ENCODE measurements around the gene ZNF83. TPM values are rescaled to one million over a fixed set of nuclear protein-coding genes. Genes with fewer than 3 reads are reported as not detected.
A peak's percentile ranks its signal among the peaks of the same experiment; 100 is the strongest.
"Not testable (repeated sequence)": the region's sequence is repeated elsewhere in the genome, so short reads cannot be mapped to it uniquely, and the experiment has no call there.

ZNF83 gene
- total RNA-seq, 1 experiment from 2014 or later, result 27.1 TPM

GRCh38 chr19:52639996-52640395, 1.8 kb upstream of the ZNF83 start:
- no peak for DNase-seq (ENCODE audit: low read depth)

DNA sequence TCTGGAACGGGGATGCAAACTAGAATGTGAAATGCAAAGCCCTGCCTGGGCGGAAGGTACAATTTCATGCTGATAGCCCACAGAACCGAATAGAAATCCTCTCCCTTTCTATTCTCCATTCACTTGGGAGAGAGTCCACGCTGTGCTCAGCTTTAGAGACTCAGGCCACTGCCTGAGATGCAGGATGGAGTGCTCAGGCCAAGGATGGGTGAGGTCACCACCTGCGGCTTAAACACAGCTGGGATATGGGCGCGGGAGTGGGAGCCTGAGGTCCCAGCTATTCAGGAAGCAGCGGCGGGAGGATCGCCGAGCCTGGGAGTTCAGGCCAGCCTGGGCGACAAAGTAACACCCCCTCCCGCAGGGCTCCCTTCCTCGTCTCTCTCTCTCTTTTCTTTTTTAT, 446 bp upstream of the ZNF83 start:
- DNase-seq (ENCODE audit: low read depth), result peak; percentile 79

DNA sequence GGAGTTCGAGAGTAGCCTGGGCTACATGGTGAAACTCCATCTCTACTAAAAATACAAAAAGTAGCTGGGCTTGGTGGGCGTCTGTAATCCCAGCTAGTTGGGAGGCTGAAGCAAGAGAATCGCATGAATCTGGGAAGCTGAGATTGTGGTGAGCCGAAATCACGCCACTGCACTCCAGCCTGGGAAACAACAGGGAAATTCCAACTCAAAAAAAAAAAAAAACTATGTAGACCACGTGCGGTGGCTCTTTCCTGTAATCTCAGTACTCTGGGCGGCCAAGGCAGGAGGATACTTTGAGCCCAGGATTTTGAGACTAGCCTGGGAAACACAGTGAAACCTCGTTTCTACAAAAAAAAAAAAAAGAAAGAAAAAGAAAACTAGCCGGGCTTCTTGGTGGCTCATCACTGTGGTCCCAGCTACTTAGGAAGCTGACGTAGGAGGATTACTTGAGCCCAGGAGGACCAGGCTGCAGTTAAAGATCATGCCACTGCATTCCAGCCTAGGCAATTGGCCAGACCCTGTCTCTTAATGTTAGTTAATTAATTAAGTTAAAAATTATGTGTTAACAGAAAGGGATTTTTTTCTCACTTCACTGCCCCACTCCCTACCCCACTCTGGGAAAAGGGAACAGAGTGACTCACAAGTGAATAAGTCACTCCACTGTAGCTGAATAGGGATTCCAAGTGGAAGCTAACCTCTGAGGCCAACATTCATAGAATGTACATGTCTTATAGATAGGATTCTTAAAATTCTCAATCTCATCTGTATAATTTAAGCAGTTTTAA, 2.2 kb downstream of the ZNF83 start:
- no peak for DNase-seq (ENCODE audit: low read depth)

DNA sequence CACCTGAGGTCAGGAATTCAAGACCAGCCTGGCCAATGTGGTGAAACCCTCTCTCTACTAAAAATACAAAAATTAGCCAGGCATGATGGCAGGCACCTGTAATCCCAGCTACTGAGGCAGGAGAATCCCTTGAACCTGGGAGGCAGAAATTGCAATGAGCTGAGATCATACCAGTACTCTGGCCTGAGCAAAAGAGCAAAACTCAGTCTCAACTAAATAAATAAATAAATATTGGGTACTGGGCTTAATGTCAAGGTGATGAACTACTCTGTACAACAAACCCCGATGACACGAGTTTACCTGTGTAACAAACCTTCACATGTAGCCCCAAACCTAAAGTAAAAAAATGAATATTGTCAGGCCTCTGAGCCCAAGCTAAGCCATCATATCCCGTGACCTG, 10.7 kb downstream of the ZNF83 start:
- DNase-seq (ENCODE audit: low read depth), result not testable (repeated sequence)

- DNase-seq (ENCODE audit: low read depth), result no peak
Observed at GRCh38 chr19:52626915-52627314, 11.2 kb downstream of the ZNF83 start.

- DNase-seq (ENCODE audit: low read depth), result no peak
Observed at GRCh38 chr19:52622261-52622660, 15.9 kb downstream of the ZNF83 start.

DNA sequence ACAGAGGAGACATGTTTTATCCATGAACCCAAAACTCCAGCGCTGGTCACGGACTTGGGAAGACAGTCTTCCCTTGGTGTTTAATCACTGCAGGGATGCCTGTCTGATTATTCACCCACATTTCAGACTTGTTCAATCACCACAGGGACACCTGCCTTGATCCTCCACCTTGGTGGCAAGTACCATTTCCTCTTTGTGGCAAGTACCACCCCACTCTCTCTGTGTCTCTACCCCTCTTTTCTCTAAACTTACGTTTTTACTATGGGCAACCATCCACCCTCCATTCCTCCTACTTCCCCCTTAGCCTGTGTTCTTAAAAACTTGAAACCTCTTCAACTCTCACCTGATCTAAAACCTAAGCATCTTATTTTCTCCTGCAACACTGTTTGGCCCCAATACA, 16.8 kb downstream of the ZNF83 start:
- DNase-seq (ENCODE audit: low read depth), result no peak

- DNase-seq (ENCODE audit: low read depth), result no peak
Observed at GRCh38 chr19:52613299-52613906, 24.8 kb downstream of the ZNF83 start.

GRCh38 chr19:52603558-52604207, 34.5 kb downstream of the ZNF83 start:
- no peak for DNase-seq (ENCODE audit: low read depth)

- DNase-seq (ENCODE audit: low read depth), result peak; percentile 16
Observed at GRCh38 chr19:52602941-52603340, 35.2 kb downstream of the ZNF83 start.

GRCh38 chr19:52601974-52602366, 36.2 kb downstream of the ZNF83 start:
- not testable (repeated sequence) for DNase-seq (ENCODE audit: low read depth)

DNA sequence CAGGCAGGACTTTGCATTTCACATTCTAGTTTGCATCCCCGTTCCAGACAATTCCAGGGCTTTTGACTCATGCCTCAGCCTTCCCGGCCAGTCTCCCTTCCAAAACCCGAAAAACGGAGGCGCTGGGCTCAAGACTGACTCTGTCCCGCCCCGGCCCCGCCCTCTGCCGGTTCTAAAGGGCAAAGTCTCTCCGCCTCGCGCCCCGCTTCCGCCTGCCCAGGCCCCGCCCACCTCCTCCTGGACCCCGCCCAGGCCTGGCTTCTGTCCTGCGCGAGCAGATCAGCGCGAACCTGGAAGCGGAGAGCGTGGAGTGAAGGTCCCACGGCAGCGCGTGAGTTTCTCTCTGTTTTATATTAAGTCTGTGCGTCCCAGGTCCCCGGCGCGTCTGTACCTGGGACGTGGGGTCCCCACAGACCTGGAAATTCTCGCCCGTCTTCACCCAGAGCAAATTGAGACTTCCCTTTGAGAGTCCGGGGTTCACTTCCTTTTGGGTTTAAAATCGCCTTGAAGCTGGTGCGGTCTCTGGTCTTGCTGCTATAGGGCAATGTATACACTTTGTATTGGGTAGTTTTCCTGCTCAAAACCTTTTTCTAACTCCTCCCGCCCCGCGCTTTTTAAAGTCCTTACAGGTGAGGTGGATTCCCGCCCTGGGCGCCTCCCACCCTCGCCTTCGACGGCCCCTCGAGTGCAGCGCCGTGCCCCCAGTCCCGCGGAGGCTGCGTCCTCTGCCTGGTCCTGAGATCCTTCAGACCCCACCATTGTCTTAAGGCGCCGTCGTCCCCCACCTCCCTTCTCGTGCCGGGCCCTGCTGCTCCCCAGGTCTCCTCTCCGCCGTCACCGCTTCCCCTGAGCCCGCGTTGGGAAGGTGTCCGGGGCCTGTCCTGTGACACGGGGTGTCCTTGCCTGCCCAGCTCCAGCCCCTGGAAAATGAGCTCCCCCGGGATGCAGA, 36.9 kb downstream of the ZNF83 start:
- DNase-seq (ENCODE audit: low read depth), result peak; percentile 91

GRCh38 chr19:52600639-52601024, 37.5 kb downstream of the ZNF83 start:
- no peak for DNase-seq (ENCODE audit: low read depth)

DNA sequence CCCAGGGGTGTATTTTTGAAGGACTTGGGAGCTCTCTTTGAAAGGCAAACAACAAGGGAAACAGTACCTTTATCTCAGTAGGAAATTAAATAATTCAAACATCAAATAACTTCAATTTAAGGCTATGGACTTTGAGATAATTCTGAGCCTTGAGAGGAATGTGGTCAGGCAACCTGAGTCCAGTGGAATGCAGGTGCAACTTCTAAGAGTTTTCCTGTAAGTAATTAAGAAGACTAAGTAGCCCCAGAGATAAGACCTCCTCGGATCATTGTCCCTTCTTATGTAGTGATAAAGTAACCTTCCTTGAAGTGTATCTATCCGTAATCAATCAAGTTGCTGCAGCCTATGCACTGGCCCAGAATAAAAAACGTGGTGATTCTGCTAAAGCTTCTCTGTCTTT, 38.9 kb downstream of the ZNF83 start:
- no peak for DNase-seq (ENCODE audit: low read depth)

- DNase-seq (ENCODE audit: low read depth), result not testable (repeated sequence)
Observed at GRCh38 chr19:52593441-52593840, 44.7 kb downstream of the ZNF83 start.

GRCh38 chr19:52592301-52592700, 45.9 kb downstream of the ZNF83 start:
- no peak for DNase-seq (ENCODE audit: low read depth)

GRCh38 chr19:52590728-52591127, 47.4 kb downstream of the ZNF83 start:
- DNase-seq (ENCODE audit: low read depth), result no peak

DNA sequence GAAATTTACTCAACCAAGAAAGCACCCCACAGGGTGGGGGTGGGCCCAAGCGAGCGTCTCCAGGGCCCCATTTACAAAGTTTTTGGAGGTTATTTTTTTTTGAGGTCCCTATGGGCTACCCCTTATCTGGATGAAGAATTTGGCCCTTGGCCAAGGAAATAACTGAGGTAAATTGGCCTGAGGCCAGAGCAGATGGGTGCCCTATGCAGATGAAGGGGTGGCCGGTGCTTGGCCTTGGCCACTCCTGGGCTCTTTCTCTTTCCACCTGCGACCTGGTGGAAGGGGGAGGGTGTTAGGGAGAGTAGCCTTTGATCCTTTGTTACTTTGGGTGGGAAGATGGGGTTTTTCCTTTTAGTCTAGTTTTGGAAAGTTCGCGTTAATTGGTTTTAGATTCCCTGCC, 52.6 kb downstream of the ZNF83 start:
- no peak for DNase-seq (ENCODE audit: low read depth)

DNA sequence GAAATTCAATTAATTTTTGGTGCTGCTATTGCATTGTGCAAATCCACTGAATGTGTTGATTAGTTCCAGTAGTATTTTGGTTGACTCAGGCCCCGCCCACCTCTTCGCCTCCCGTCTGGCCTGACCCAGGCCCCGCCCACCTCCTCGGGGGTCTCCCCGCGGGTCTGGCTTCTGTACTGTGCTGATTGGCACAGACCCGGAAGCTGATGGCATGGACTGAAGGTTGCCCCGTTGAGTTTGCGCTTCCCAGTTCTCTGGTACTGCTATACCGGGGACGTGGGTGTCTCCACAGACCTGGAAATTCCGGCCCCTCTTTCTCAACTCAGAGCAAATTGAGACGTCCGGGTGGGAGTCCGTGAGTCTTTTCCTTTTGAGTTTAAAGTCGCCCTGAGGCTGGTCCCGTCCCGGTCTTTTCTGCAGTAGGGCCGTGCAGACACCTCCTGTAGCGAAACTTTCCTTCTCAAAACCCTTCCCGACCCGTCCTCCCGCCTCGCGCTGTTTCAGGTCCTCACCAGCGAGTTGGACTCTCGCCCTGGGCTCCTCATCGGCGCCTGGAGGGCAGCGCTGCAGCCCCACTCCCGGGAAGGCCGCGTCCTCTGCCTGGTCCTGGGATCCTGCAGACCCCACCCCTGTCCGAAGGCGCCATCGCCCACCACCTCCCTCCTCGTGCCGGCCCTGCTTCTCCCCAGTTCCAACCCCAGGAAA, 53.3 kb downstream of the ZNF83 start:
- DNase-seq (ENCODE audit: low read depth), result no peak

- DNase-seq (ENCODE audit: low read depth), result peak; percentile 87
Observed at GRCh38 chr19:52570000-52570861, 67.9 kb downstream of the ZNF83 start, which contains the start of gene ZNF701. Gene ZNF701 (plus strand): TSS chr19:52570287. CDS start chr19:52574148, 3,861 bp downstream.

Measured in M059J (cell line).